ENCODE measurements around the gene NR2E1.

NR2E1 gene

DNA sequence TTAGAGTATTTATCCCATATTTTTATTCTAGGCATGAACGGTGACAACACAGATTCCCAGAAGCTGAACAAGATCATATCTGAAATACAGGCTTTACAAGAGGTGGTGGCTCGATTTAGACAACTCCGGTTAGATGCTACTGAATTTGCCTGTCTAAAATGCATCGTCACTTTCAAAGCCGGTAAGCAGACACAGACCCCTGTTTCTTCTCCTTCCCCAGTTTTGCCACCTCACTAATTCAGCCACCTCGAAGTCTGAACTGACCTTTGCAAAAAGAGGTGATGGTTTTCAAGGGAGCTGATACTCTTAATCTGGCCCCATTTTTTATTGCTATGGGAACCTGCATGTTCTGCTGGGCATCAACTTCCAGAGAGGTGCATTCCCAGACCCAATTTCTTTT lies 15.0 kb downstream of the NR2E1 start:
- Histone ChIP-seq H3K9ac (ENCODE audit: low read length) (no peak overlapping the region), H3K27ac (ENCODE audit: low read depth, low read length) (no peak overlapping the region), H3K27me3 (ENCODE audit: control insufficient read depth, insufficient read depth, low read length) (peaks cover 18% of the 10 kb centered on the region), H3K4me3 (ENCODE audit: low read length) (no peak overlapping the region), H3K4me1 (ENCODE audit: control insufficient read depth, insufficient read depth, low read length) (no peaks in the 10 kb centered on the region), H3K36me3 (ENCODE audit: control insufficient read depth, insufficient read depth, low read length) (no peaks in the 10 kb centered on the region)

- no peak overlapping the region for H3K27ac ChIP-seq (ENCODE audit: low read depth, low read length)
- no peaks in the 10 kb centered on the region for H3K4me1 ChIP-seq (ENCODE audit: control insufficient read depth, insufficient read depth, low read length)
- no peak overlapping the region for H3K4me3 ChIP-seq (ENCODE audit: low read length)
- no peak overlapping the region for H3K9ac ChIP-seq (ENCODE audit: low read length)
- no peaks in the 10 kb centered on the region for H3K36me3 ChIP-seq (ENCODE audit: control insufficient read depth, insufficient read depth, low read length)
- H3K27me3 ChIP-seq (ENCODE audit: control insufficient read depth, insufficient read depth, low read length), result no peaks in the 10 kb centered on the region
Measured at GRCh38 chr6:108186226-108186625, 20.4 kb downstream of the NR2E1 start.

DNA sequence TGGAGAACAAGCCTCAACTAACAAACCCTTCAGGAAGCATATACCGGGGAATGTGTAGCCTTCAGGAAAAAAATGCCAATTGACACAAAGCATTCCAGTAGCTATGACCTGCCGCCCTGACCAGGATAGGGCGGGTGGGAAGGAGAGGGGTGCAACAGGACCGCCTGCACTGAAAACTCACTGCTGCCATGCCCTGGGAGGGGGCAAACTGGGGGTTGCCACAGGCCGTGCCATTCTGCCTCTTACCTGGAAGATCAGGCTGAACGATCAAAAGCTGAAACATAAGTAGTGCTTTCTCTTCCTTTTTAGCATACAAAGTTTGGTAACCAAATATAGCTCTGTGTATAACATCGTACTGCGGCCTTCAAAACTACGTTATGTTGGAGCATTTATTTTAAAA lies 21.7 kb downstream of the NR2E1 start:
- H3K27me3 ChIP-seq (ENCODE audit: control insufficient read depth, insufficient read depth, low read length), result no peaks in the 10 kb centered on the region
- H3K9ac ChIP-seq (ENCODE audit: low read length), result no peak overlapping the region
- H3K36me3 ChIP-seq (ENCODE audit: control insufficient read depth, insufficient read depth, low read length), result no peaks in the 10 kb centered on the region
- H3K27ac ChIP-seq (ENCODE audit: low read depth, low read length), result no peak overlapping the region
- H3K4me3 ChIP-seq (ENCODE audit: low read length), result no peak overlapping the region
- no peaks in the 10 kb centered on the region for H3K4me1 ChIP-seq (ENCODE audit: control insufficient read depth, insufficient read depth, low read length)

DNA sequence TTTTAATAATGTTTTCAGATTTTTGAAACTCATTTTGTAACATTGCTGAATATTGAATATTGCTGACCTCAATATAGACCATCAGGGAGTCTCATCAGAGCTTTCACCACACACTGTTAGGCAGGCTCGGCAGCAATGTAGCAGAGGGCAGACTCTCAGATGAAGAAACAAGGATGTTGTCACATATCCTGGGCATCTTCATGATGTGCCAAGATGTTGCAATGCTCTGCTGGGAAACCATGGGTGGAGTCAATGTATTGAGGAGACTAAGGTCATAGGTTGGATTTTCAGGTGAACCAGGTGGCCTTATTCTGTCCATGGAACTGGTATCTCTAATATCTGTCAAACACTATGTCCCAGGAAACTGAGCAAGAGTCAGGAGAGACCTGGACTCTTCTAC lies 27.3 kb downstream of the NR2E1 start:
- Histone ChIP-seq H3K4me1 (ENCODE audit: control insufficient read depth, insufficient read depth, low read length) (no peaks in the 10 kb centered on the region), H3K27me3 (ENCODE audit: control insufficient read depth, insufficient read depth, low read length) (no peaks in the 10 kb centered on the region), H3K4me3 (ENCODE audit: low read length) (no peak overlapping the region), H3K36me3 (ENCODE audit: control insufficient read depth, insufficient read depth, low read length) (no peaks in the 10 kb centered on the region), H3K27ac (ENCODE audit: low read depth, low read length) (no peak overlapping the region), H3K9ac (ENCODE audit: low read length) (no peak overlapping the region)

GRCh38 chr6:108193835-108194234 lies 28.0 kb downstream of the NR2E1 start:
- H3K4me3 ChIP-seq (ENCODE audit: low read length), result no peak overlapping the region
- no peak overlapping the region for H3K9ac ChIP-seq (ENCODE audit: low read length)
- no peaks in the 10 kb centered on the region for H3K4me1 ChIP-seq (ENCODE audit: control insufficient read depth, insufficient read depth, low read length)
- no peaks in the 10 kb centered on the region for H3K27me3 ChIP-seq (ENCODE audit: control insufficient read depth, insufficient read depth, low read length)
- H3K27ac ChIP-seq (ENCODE audit: low read depth, low read length), result no peak overlapping the region
- H3K36me3 ChIP-seq (ENCODE audit: control insufficient read depth, insufficient read depth, low read length), result no peaks in the 10 kb centered on the region

DNA sequence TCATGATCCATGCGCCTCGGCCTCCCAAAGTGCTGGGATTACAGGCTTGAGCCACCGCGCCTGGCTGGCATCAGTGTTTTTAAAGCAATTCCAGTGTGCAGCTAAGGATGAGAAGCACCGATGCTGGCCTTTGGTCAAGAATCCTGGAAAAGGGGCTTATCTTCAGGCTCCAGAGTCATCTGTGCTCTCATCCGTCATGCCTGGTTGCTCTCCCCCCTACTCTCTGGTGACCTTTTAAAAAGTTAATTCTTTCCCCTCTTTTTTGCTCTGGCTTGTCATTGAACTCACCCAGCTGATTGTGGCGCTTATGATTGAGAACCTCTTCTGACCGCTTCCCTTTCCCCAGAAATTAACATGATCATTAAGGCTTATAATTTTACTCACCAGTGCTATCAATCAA lies 28.7 kb downstream of the NR2E1 start:
- Histone ChIP-seq H3K9ac (ENCODE audit: low read length) (no peak overlapping the region), H3K4me3 (ENCODE audit: low read length) (no peak overlapping the region), H3K27ac (ENCODE audit: low read depth, low read length) (no peak overlapping the region), H3K4me1 (ENCODE audit: control insufficient read depth, insufficient read depth, low read length) (no peaks in the 10 kb centered on the region), H3K27me3 (ENCODE audit: control insufficient read depth, insufficient read depth, low read length) (no peaks in the 10 kb centered on the region), H3K36me3 (ENCODE audit: control insufficient read depth, insufficient read depth, low read length) (no peaks in the 10 kb centered on the region)

DNA sequence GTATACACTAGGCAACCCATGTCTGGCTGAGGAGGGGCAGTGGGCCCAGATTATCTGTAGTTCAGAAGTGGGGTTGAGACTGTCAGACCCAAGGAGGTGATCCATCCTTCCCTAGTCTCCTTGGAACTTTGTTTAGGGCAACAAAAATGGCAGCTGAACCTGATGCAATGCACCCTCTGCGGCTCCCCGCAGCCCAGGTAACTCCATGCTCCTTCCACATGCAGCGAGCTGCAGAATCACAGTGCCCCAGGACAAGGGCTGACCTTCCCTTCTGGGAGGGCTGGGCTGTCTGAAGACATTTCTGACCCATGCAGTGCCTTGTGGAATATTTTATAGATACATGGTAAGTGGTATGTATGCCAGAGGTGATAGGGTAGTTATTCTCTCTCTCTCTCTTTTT lies 29.4 kb downstream of the NR2E1 start:
- H3K27ac ChIP-seq (ENCODE audit: low read depth, low read length), result no peak overlapping the region
- H3K27me3 ChIP-seq (ENCODE audit: control insufficient read depth, insufficient read depth, low read length), result no peaks in the 10 kb centered on the region
- no peaks in the 10 kb centered on the region for H3K4me1 ChIP-seq (ENCODE audit: control insufficient read depth, insufficient read depth, low read length)
- no peaks in the 10 kb centered on the region for H3K36me3 ChIP-seq (ENCODE audit: control insufficient read depth, insufficient read depth, low read length)
- no peak overlapping the region for H3K9ac ChIP-seq (ENCODE audit: low read length)
- H3K4me3 ChIP-seq (ENCODE audit: low read length), result no peak overlapping the region

DNA sequence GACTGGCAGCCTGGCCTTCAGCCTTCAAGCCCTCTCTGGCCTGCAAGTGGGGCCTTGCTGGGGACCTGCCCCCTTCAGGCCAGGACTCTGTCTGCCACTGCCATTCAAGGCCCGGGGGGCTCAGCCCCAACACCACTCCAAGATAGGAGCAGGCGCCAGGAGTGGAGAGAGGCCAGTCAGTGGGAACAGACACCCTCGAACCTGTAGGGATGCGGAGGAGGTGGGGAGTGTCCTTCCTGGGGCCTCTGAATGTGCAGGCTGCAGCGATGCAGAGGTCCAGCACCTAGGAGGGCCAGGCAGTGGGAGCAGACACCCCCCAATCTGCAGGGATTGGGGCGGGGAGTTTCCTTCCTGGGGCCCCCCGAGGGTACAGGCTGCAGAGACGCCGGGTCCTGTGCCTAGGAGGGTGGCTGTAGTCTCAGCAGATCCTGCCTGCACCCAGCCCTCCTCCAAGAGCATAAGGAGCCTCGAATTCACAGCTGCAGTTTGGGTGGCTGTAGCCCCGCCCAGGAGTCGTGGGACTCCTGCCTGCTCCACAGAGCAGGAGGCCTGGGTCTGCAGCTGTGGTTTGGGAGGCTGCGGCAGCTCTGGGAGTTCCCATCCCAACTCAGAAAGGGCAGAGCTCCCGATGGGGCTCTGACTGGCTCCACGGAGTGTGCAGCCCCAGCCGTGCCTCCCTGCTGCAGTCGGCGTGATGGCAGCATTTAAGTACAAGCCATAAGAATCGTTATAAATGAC lies 33.1 kb downstream of the NR2E1 start:
- Histone ChIP-seq H3K9ac (ENCODE audit: low read length) (no peak overlapping the region), H3K4me3 (ENCODE audit: low read length) (no peak overlapping the region), H3K36me3 (ENCODE audit: control insufficient read depth, insufficient read depth, low read length) (no peaks in the 10 kb centered on the region)

GRCh38 chr6:108200186-108200585 lies 34.4 kb downstream of the NR2E1 start:
- Histone ChIP-seq H3K36me3 (ENCODE audit: control insufficient read depth, insufficient read depth, low read length) (no peaks in the 10 kb centered on the region), H3K4me1 (ENCODE audit: control insufficient read depth, insufficient read depth, low read length) (no peaks in the 10 kb centered on the region), H3K9ac (ENCODE audit: low read length) (no peak overlapping the region), H3K27me3 (ENCODE audit: control insufficient read depth, insufficient read depth, low read length) (no peaks in the 10 kb centered on the region), H3K27ac (ENCODE audit: low read depth, low read length) (no peak overlapping the region), H3K4me3 (ENCODE audit: low read length) (no peak overlapping the region)

More for the DNA sequence above, 33.1 kb downstream of the NR2E1 start:
- H3K4me1 ChIP-seq (ENCODE audit: control insufficient read depth, insufficient read depth, low read length), result no peaks in the 10 kb centered on the region
- no peaks in the 10 kb centered on the region for H3K27me3 ChIP-seq (ENCODE audit: control insufficient read depth, insufficient read depth, low read length)
- no peak overlapping the region for H3K27ac ChIP-seq (ENCODE audit: low read depth, low read length)

- Histone ChIP-seq H3K4me3 (ENCODE audit: low read length) (no peak overlapping the region), H3K4me1 (ENCODE audit: control insufficient read depth, insufficient read depth, low read length) (no peaks in the 10 kb centered on the region), H3K9ac (ENCODE audit: low read length) (no peak overlapping the region), H3K27ac (ENCODE audit: low read depth, low read length) (no peak overlapping the region), H3K27me3 (ENCODE audit: control insufficient read depth, insufficient read depth, low read length) (no peaks in the 10 kb centered on the region), H3K36me3 (ENCODE audit: control insufficient read depth, insufficient read depth, low read length) (no peaks in the 10 kb centered on the region)
Measured at GRCh38 chr6:108200631-108201030, 34.8 kb downstream of the NR2E1 start.

DNA sequence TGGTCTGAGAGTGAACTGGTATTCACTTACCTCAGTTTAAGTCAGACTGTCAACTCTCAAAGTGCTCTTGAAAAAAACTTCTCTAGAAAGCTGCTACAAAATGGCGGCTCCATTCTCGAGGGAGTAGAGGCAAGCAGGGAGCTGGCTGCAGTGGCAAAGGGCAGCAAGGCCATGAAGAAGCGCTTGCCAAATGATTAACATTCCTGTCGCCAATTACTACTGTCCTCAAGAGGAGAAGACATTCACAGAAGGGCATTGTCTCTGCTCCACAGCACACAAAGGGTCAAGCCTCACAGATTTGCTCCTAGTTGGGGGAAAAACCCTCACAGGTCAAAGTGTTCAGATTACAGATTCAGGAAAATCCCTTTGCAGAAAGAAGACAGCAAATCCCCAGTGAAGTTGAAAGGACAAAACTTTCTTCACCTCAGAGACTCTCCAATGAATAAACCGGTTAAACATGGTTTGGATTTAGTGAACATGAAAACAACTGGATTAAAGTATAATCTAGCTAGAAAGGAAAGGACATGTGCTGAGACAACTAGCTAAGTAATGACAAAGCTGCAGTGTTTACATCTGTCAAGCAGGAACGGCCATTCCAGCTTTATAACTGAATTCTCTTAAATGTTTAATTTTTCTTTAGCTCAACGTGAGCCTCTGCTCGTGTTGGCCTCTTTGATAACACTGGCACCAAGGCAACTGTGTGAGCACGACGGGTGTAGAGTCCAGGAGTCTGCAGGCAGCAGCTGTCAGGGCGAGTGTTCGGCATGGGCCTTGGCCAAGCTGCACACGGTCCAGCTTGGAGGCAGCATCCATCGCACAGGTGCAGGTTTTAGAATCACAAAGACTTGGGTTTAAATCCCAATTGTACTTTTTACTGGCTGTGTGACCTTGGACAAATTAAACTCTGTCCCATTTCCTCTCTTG lies 37.6 kb downstream of the NR2E1 start:
- Histone ChIP-seq H3K4me3 (ENCODE audit: low read length) (no peak overlapping the region), H3K27me3 (ENCODE audit: control insufficient read depth, insufficient read depth, low read length) (no peaks in the 10 kb centered on the region), H3K4me1 (ENCODE audit: control insufficient read depth, insufficient read depth, low read length) (no peaks in the 10 kb centered on the region), H3K27ac (ENCODE audit: low read depth, low read length) (no peak overlapping the region), H3K9ac (ENCODE audit: low read length) (no peak overlapping the region), H3K36me3 (ENCODE audit: control insufficient read depth, insufficient read depth, low read length) (no peaks in the 10 kb centered on the region)

DNA sequence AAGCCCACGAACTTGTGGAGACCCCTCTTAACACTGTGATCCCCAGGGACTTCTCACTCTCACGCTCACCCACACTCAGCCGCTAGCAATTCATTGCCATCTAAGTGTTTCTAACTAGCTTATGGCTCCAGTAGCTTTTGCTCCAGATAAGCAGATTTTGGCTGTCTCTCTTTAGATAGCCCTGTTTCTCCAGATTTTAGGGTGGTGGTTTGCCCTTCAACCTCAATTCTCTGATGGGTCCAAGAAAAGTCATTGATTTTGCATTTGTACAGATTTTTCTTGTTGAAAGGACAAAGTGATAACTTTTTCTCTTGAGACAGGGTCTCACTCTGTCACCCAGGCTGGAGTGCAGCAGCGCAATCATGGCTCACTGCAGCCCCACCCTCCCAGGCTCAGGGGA lies 41.2 kb downstream of the NR2E1 start:
- Histone ChIP-seq H3K27ac (ENCODE audit: low read depth, low read length) (no peak overlapping the region), H3K4me3 (ENCODE audit: low read length) (no peak overlapping the region), H3K27me3 (ENCODE audit: control insufficient read depth, insufficient read depth, low read length) (no peaks in the 10 kb centered on the region), H3K36me3 (ENCODE audit: control insufficient read depth, insufficient read depth, low read length) (peaks cover 3% of the 10 kb centered on the region), H3K4me1 (ENCODE audit: control insufficient read depth, insufficient read depth, low read length) (no peaks in the 10 kb centered on the region), H3K9ac (ENCODE audit: low read length) (no peak overlapping the region)

All from rectal smooth muscle tissue (tissue), 1 donor.